ENCODE data around the gene NSF.
"Not testable (repeated sequence)": the region's sequence is repeated elsewhere in the genome, so short reads cannot be mapped to it uniquely, and the experiment has no call there.

The NSF gene

GRCh38 chr17:46628753-46629436, 38.4 kb downstream of the NSF start:
- not testable (repeated sequence) for DNase-seq (ENCODE audit: low read depth)

DNA sequence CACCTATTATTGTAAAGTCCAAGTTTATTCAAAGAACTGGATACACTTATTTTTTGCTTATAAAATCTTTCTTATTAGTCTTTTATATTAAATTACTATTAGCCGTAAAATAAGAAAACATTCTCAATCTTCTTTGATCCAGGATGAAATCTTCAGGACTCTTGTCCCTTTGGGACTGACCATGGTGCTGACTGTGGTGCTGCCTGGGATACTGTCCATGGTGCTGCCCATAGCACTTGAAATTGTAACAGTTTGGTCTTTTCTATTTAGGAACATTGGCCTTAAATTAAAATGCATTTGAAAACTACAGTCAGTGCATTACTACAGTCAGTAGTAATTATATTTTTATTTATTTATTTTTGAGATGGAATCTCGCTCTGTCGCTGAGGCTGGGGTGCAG, 41.7 kb downstream of the NSF start:
- not testable (repeated sequence) for DNase-seq (ENCODE audit: low read depth)

GRCh38 chr17:46634844-46635243, 44.4 kb downstream of the NSF start:
- DNase-seq (ENCODE audit: low read depth): not testable (repeated sequence)

DNA sequence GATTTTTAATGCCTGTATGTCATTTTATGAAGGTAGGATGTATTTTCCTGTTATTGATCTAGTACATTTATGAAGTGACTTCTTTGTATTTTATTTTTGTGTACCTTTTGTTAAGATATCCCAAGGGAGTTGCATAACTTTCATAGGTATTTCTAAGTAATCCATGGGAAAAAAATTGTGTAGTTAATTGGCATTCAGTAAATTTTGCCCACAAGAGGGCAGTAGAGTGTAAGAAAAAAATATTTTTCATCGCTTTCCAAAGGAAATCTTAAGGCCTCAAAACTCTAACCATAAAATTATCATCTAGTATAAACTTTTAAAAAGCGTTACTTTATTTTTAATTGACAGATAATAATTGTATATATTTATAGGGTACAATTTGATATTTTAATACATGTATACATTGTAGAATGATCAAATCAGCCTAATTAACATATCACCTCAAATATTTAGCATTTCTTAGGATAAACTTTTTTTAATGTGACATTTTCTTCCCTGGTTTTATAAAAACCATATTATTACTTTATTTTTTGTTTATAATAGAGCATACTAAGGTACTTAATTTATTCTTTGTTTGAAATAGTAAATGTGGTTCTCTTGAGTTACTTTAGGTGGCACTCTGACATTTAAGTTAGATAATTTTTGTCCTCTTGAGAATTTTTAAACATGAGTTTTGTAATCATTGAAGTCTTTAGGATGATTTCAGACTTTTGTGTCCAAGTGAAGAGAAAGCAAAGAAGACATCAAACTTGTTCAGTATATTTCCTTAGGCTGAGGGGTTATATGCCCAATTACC, 51.6 kb downstream of the NSF start:
- not testable (repeated sequence) for DNase-seq (ENCODE audit: low read depth)

- not testable (repeated sequence) for DNase-seq (ENCODE audit: low read depth)
Measured at GRCh38 chr17:46647251-46647650, 56.8 kb downstream of the NSF start.

DNA sequence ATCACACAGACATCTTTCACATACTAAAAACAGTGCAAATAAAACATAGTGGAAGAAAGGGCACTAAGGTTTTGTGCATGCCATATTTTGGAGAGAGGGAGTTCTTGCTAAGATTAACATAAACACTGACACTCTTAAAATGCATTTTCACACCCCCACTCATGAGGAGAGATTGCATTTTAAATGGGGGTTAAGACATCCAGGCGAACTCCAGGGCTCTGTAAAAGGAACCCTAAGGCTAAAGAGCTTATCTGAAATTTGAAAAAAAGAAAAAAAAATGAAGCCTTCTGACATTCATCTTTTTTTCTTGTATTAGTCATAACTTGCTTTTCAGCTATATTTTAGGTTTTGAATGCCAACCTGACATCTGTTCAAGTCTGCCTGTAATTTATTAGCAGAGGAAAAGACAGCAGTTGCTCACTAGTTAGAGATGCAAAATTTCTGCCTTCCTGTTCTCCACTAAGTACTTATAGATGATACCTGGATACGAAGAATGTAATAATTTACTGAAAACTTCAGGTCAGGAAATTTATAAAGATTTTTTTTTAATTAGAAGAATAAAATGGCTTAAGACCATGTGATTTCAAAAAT, 57.3 kb downstream of the NSF start:
- DNase-seq (ENCODE audit: low read depth): not testable (repeated sequence)

- not testable (repeated sequence) for DNase-seq (ENCODE audit: low read depth)
Measured at GRCh38 chr17:46649246-46649645, 58.8 kb downstream of the NSF start.

DNA sequence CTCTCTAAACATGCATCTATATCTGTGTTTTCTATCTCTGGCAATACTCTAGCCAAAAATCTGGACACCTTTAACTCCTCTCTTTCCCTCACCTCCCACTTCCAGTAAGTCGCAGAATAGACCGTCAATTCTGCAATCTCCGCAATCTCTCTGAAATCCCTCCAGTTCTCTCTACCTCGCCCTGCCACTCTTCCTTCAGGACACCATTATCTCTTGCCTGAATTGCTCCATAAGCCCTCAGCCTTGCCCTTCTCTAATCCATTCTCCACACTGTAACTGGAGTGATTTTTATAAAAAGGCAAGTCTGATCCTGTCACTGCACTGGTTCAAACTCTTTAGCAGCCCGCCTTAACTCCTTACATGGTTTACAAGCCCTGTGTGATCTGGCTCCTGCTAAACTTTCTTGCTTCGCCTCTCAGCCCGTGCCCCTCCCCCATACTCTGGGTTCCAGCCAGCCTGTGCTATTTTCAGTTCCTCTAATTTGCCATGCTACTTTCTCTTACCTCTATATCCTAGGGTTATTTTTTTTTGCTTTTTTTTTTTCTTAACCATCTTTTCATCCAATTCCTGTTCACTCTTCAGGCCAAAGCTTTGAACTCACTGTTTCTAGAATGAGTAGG, 61.7 kb downstream of the NSF start:
- DNase-seq (ENCODE audit: low read depth): not testable (repeated sequence)

GRCh38 chr17:46658235-46658634, 67.8 kb downstream of the NSF start:
- DNase-seq (ENCODE audit: low read depth): not testable (repeated sequence)

GRCh38 chr17:46659702-46660101, 69.2 kb downstream of the NSF start:
- not testable (repeated sequence) for DNase-seq (ENCODE audit: low read depth)

DNA sequence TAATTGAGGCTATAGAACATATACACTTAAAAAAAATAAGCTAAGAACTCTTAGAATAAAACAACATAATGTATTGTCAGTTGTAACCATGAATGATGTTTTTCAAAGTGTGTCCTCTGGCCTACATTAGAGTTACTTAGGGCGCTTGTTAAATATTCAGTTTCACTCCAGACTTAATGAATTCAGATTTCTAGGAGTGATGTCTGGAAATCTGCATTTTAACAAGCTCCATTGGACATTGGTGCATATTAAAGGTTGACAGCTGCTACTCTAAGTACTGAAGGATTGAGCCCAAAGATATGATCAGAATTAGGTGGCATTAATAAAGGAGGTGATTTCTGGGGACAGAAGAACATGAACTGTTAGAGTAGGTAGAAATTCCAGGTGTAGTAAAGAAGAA, 72.7 kb downstream of the NSF start:
- not testable (repeated sequence) for DNase-seq (ENCODE audit: low read depth)

GRCh38 chr17:46663552-46663951, 73.1 kb downstream of the NSF start:
- not testable (repeated sequence) for DNase-seq (ENCODE audit: low read depth)

DNA sequence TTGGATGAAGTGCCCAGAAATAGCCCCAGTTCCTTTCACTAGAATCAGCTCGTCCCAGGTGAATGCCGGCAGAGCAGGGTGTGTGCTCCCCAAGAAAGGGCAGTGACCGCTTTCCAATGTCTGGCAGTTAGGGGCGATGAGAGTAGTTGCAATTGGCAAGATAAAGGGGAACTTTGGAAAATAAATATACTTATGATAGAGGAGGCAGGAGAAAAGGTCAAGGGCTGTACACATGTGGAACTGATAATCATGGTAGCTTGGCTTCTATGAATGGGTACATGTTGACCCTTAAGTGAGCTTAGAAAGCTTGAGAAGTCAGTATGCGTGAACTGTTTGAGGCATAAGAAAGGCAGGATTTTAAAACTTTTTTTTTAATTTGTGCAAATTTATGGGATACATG, 75.5 kb downstream of the NSF start:
- not testable (repeated sequence) for DNase-seq (ENCODE audit: low read depth)

DNA sequence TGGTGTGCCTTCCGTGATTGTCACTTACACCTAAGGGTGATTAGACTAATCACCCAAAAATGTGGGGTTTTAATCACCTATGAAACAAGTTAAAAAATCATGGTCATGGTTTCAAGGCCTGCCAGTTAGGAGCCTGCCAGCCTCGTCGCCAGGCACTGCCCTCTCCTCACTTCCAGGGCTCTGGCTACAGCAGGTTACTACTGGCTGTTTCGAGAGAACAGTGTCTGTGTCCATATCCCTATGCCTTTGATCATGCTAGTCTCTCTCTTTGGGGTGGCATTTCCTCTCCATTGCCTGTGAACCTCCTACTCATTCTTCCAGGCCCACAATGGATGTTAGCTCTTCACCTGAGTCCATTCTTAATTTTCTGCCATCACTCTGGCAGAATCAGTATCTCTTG, 80.3 kb downstream of the NSF start:
- DNase-seq (ENCODE audit: low read depth): not testable (repeated sequence)

DNA sequence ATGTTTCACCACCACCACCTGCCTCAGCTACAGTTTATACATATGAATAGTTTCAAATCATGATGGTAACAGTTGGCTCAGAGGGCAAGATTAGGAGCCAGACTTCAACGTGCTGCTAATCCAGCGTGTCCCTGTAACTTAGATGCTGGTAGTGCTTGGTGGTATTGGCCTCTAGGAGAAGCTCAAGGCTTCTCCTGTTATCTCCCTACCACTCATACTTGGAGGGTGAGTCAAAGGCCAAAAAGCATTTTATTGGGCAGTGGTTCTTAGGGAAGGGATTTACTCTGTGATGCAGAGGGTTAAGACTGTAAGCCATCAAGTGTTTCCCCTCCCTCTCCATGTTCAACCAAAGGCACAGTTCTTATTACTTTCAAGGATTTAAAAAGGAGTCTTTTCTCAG, 82.3 kb downstream of the NSF start:
- not testable (repeated sequence) for DNase-seq (ENCODE audit: low read depth)

GRCh38 chr17:46677819-46678218, 87.3 kb downstream of the NSF start:
- DNase-seq (ENCODE audit: low read depth): not testable (repeated sequence)

- DNase-seq (ENCODE audit: low read depth): not testable (repeated sequence)
Measured at GRCh38 chr17:46683653-46684052, 93.2 kb downstream of the NSF start.

DNA sequence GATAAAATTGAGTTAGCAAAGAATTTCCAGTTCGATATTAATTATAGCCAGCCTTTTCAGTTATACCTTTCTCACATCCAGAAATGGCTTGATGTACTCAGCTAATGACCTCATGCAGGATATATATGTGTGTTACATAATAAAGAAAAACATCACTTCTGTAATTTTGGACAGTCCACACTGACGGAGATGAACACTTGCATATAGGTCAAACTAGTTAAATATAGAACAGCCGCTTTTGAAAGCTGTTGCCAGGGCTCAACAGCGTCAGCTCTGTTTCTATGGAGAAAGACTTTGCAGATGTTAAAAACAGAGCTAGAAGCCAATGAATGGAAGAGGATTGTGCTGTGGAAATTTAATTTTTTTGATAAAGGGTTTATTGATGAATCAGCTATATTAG, 94.8 kb downstream of the NSF start:
- not testable (repeated sequence) for DNase-seq (ENCODE audit: low read depth)

DNA sequence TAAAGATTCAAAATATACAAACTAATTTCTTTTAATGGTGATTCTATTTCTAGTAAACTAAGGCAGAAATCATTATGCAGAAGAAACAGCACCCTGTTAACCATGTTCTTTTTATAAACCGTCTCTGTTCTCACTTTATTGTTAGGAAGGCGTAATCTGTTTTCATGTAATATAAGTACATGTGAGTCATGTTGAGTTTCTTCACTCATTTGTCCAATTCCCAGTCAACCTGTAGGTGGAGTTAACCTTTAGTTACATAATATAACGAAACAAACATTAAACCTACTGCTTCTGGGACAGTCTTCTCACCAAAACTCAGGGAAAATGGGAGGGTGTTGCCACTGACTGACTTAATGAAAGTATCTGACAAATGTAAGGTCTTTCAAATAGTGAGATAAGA, 101.7 kb downstream of the NSF start:
- not testable (repeated sequence) for DNase-seq (ENCODE audit: low read depth)

GRCh38 chr17:46693283-46693682, 102.8 kb downstream of the NSF start:
- not testable (repeated sequence) for DNase-seq (ENCODE audit: low read depth)

- not testable (repeated sequence) for DNase-seq (ENCODE audit: low read depth)
Measured at GRCh38 chr17:46696522-46696921, 106.1 kb downstream of the NSF start.

DNA sequence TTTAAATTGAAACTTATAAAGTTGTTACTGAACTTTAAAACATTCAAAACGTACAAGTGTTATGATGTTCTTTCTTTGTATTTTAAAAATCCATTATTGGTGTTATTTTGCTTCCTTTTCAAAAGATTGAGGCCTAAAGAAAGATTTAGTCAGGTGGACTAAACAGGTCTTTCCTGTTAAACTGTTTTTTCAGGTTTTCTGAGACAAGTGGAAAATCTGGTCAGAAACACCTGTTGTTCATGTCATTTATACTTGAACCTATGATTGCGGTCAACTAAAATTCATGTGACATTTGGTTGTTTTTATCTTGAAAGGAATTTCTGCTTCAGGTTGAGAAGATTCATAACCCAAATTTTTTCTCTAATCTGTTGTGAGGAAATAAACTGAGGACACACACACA, 108.5 kb downstream of the NSF start:
- not testable (repeated sequence) for DNase-seq (ENCODE audit: low read depth)
